Measurements from ENCODE around the gene CALN1.

CALN1 gene

DNA sequence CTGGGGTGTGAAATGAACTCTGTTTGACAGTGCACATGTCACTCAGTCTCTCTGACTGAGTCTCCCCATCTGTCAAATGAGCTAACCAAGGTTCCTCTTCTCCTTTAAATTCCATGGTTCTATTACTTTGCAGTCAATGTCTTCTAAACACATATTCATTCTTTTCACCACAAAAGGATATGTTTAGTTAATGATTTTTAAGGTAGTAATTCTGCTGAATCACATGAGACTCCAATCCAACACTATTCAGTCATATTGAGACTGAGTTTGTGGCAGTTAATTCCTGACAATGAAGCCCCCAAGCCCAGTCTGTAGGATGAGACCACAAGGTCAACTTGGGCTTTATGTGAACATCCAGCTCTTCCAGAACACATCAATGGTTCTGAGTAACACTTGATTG is 85.3 kb downstream of the CALN1 start:
- H3K36me3 Mint-ChIP-seq (ENCODE audit: low read depth): peaks cover 11% of the 10 kb centered on the region
- DNase-seq: no peak
- TF ChIP-seq, protein P1, sequence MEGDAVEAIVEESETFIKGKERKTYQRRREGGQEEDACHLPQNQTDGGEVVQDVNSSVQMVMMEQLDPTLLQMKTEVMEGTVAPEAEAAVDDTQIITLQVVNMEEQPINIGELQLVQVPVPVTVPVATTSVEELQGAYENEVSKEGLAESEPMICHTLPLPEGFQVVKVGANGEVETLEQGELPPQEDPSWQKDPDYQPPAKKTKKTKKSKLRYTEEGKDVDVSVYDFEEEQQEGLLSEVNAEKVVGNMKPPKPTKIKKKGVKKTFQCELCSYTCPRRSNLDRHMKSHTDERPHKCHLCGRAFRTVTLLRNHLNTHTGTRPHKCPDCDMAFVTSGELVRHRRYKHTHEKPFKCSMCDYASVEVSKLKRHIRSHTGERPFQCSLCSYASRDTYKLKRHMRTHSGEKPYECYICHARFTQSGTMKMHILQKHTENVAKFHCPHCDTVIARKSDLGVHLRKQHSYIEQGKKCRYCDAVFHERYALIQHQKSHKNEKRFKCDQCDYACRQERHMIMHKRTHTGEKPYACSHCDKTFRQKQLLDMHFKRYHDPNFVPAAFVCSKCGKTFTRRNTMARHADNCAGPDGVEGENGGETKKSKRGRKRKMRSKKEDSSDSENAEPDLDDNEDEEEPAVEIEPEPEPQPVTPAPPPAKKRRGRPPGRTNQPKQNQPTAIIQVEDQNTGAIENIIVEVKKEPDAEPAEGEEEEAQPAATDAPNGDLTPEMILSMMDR (IDR thresholded peaks at IDR 0.05): no peak
- H3K4me1 Mint-ChIP-seq: no peaks in the 10 kb centered on the region
- H3K27ac Mint-ChIP-seq: no peak overlapping the region
- H3K27me3 Mint-ChIP-seq (ENCODE audit: low read depth, poor library complexity): peaks cover 6% of the 10 kb centered on the region
- no peak overlapping the region for H3K4me3 Mint-ChIP-seq
- peaks cover 14% of the 10 kb centered on the region for H3K9me3 Mint-ChIP-seq

DNA sequence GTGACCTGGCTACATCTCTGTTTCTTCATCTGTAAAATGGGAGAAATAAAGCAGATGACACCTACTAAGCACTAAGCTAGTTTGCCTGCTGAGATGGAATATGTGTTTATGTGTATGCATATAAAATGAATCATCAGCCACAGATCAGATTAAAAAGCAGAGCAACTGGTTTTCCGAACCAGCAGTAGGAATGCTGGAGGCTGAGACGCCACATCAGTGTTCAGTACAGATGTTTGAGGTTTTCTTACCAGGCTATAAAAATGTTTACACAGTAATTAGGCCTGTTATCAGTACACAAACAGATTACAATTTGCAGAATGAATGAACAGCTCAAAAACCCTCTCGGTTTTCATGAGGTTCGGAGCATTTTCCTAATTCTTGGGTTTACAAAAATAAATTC is 85.8 kb downstream of the CALN1 start:
- no peak for DNase-seq
- Mint-ChIP-seq H3K4me1 (no peaks in the 10 kb centered on the region), H3K4me3 (no peak overlapping the region), H3K27ac (no peak overlapping the region), H3K9me3 (peaks cover 9% of the 10 kb centered on the region), H3K27me3 (ENCODE audit: low read depth, poor library complexity) (peaks cover 10% of the 10 kb centered on the region), H3K36me3 (ENCODE audit: low read depth) (peaks cover 11% of the 10 kb centered on the region)
- TF ChIP-seq, protein P1 (IDR thresholded peaks at IDR 0.05): no peak

DNA sequence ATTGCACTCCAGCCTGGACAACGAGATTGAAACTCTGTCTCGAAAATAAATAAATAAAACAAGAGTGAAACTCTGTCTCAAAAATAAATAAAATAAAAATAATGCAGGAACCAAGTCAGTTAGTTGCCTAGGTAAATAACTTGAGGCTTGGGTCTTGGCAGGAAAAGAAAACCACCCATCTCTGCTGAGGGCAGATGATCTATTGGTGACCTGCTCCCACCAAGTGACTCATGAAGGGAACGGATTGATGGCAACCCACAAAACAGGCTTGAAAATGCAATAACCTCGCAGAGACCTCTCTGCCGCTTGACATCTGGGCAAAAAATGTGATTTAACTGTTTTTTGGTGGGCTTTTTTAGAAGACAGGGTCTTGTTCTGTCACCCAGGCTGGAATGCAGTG is 86.6 kb downstream of the CALN1 start:
- Mint-ChIP-seq H3K27ac (no peak overlapping the region), H3K36me3 (ENCODE audit: low read depth) (peaks cover 6% of the 10 kb centered on the region)
- DNase-seq: no peak

DNA sequence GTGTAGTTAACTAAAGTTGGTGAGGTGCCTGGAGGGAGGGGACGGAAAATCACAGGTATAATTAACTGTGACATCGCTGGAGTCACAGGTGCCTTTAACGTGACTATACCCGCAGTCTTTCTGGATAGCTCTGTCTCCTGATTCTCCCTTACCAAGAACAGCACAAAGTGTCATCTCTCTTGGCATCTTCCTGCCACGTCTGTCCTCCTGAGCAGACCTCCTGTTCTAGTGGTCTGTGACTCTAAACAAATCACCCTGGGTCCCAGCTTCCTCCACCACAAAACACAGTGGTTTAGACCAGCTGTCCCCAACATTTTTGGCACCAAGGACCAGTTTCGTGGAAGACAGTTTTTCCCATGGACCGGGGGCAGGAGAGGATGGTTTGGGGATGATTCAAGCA is 90.5 kb downstream of the CALN1 start:
- no peak overlapping the region for H3K4me3 Mint-ChIP-seq
- DNase-seq: no peak
- no peak overlapping the region for H3K27ac Mint-ChIP-seq
- H3K36me3 Mint-ChIP-seq (ENCODE audit: low read depth): peaks cover 11% of the 10 kb centered on the region
- TF ChIP-seq, protein P1 (IDR thresholded peaks at IDR 0.05): no peak
- H3K4me1 Mint-ChIP-seq: no peaks in the 10 kb centered on the region
- H3K27me3 Mint-ChIP-seq (ENCODE audit: low read depth, poor library complexity): peaks cover 6% of the 10 kb centered on the region
- peaks cover 12% of the 10 kb centered on the region for H3K9me3 Mint-ChIP-seq

More for the DNA sequence above, 86.6 kb downstream of the CALN1 start:
- TF ChIP-seq, protein P1 (IDR thresholded peaks at IDR 0.05): no peak
- peaks cover 1% of the 10 kb centered on the region for H3K9me3 Mint-ChIP-seq
- no peak overlapping the region for H3K4me3 Mint-ChIP-seq
- peaks cover 6% of the 10 kb centered on the region for H3K27me3 Mint-ChIP-seq (ENCODE audit: low read depth, poor library complexity)
- no peaks in the 10 kb centered on the region for H3K4me1 Mint-ChIP-seq

DNA sequence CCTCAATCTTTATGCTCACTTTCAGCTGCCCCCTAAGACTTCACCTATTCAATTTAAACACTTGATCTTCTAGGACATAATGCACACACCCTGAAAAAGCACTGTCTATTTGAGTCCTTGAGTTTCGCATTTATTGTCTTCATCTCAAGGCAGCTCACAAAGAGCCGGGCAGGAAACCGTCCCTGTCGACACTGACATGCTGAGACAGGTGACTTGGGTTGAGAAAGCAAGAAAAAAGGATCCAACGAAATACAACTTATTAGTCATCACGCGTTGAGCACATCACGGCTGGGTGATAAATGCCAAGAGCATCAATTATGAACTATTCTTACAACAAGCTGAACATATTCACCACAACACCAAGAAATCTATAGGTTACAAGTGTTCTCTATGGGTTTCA is 91.1 kb downstream of the CALN1 start:
- peaks cover 12% of the 10 kb centered on the region for H3K9me3 Mint-ChIP-seq
- no peaks in the 10 kb centered on the region for H3K4me1 Mint-ChIP-seq
- DNase-seq: no peak
- no peak overlapping the region for H3K4me3 Mint-ChIP-seq
- peaks cover 11% of the 10 kb centered on the region for H3K36me3 Mint-ChIP-seq (ENCODE audit: low read depth)
- TF ChIP-seq, protein P1 (IDR thresholded peaks at IDR 0.05): no peak
- peaks cover 9% of the 10 kb centered on the region for H3K27me3 Mint-ChIP-seq (ENCODE audit: low read depth, poor library complexity)
- H3K27ac Mint-ChIP-seq: no peak overlapping the region

DNA sequence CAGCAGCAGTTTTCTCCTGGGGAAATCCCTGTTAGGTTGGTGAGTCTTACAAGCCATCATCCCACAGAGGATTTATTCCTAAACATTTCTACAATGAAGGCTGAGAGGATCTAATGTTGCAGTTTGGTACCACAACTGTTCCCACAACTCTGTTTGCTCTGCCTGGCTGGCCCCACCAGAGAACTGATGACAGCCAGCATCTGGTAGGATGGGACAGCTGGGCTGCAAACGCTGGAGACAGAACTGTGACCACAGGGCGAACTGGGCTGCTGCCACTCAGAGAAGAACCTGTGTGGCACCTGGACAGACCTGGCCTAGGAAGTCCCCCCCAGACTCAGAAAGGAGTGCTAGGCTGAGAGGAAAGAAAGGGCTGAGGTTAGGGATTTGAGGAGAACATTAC is 94.8 kb downstream of the CALN1 start:
- peaks cover 9% of the 10 kb centered on the region for H3K27me3 Mint-ChIP-seq (ENCODE audit: low read depth, poor library complexity)
- no peak overlapping the region for H3K4me3 Mint-ChIP-seq
- H3K36me3 Mint-ChIP-seq (ENCODE audit: low read depth): peaks cover 11% of the 10 kb centered on the region
- peak overlapping the region; percentile 66 for H3K27ac Mint-ChIP-seq
- TF ChIP-seq, protein P1 (IDR thresholded peaks at IDR 0.05): no peak
- H3K9me3 Mint-ChIP-seq: peaks cover 12% of the 10 kb centered on the region
- DNase-seq: no peak
- H3K4me1 Mint-ChIP-seq: no peaks in the 10 kb centered on the region
